CD4-positive, alpha-beta T cell treated with Interleukin-2 at 100 ng/mL for 4 hours (primary cell): ENCODE data around the gene NSG1.
"Not testable (repeated sequence)": the region's sequence is repeated elsewhere in the genome, so short reads cannot be mapped to it uniquely, and the experiment has no call there.

ENCODE experiments used
- DNase-seq: peaks from one replicate; pipeline ENCODE4 v3.0.0-alpha.2; 2020; ENCODE audit warnings: low spot score

Gene NSG1

GRCh38 chr4:4416981-4417380 is 30.1 kb downstream of the NSG1 start:
- no peak for DNase-seq

- DNase-seq: no peak
Observed at GRCh38 chr4:4417886-4418285, 31.0 kb downstream of the NSG1 start.

- DNase-seq: peak; percentile 4
Observed at GRCh38 chr4:4418676-4419390, 31.9 kb downstream of the NSG1 start.

- DNase-seq: no peak
Observed at GRCh38 chr4:4419896-4420295, 33.0 kb downstream of the NSG1 start.

GRCh38 chr4:4420421-4420820 is 33.5 kb downstream of the NSG1 start:
- no peak for DNase-seq

GRCh38 chr4:4421356-4421755 is 34.5 kb downstream of the NSG1 start:
- no peak for DNase-seq

- DNase-seq: not testable (repeated sequence)
Observed at GRCh38 chr4:4422117-4422516, 35.2 kb downstream of the NSG1 start.

GRCh38 chr4:4422856-4423499 is 36.1 kb downstream of the NSG1 start:
- DNase-seq: no peak

GRCh38 chr4:4423706-4424498 is 37.0 kb downstream of the NSG1 start:
- DNase-seq: no peak

- no peak for DNase-seq
Observed at GRCh38 chr4:4424499-4425115, 37.7 kb downstream of the NSG1 start.

GRCh38 chr4:4425119-4425690 is 38.3 kb downstream of the NSG1 start:
- DNase-seq: no peak

- DNase-seq: no peak
Observed at GRCh38 chr4:4425696-4426095, 38.8 kb downstream of the NSG1 start.

GRCh38 chr4:4426511-4427120 is 39.7 kb downstream of the NSG1 start:
- DNase-seq: no peak

GRCh38 chr4:4427121-4427870 is 40.4 kb downstream of the NSG1 start:
- no peak for DNase-seq

- DNase-seq: no peak
Observed at GRCh38 chr4:4427886-4428285, 41.0 kb downstream of the NSG1 start.

- no peak for DNase-seq
Observed at GRCh38 chr4:4428966-4429875, 42.3 kb downstream of the NSG1 start.

GRCh38 chr4:4430492-4431195 is 43.7 kb downstream of the NSG1 start:
- DNase-seq: peak; percentile 51

GRCh38 chr4:4432341-4433125 is 45.6 kb downstream of the NSG1 start:
- no peak for DNase-seq

GRCh38 chr4:4433941-4434340 is 47.0 kb downstream of the NSG1 start:
- no peak for DNase-seq
